Cerebellar nuclear complex (tissue), 1 donor: ENCODE measurements around the gene ARL2BP.
"Not testable (repeated sequence)": the region's sequence is repeated elsewhere in the genome, so short reads cannot be mapped to it uniquely, and the experiment has no call there.

ENCODE experiments used
- DNase-seq, 2 experiments: peaks; one replicate each; lab custom pipeline; 2025; lab: John Stamatoyannopoulos, UW

Gene ARL2BP

DNA sequence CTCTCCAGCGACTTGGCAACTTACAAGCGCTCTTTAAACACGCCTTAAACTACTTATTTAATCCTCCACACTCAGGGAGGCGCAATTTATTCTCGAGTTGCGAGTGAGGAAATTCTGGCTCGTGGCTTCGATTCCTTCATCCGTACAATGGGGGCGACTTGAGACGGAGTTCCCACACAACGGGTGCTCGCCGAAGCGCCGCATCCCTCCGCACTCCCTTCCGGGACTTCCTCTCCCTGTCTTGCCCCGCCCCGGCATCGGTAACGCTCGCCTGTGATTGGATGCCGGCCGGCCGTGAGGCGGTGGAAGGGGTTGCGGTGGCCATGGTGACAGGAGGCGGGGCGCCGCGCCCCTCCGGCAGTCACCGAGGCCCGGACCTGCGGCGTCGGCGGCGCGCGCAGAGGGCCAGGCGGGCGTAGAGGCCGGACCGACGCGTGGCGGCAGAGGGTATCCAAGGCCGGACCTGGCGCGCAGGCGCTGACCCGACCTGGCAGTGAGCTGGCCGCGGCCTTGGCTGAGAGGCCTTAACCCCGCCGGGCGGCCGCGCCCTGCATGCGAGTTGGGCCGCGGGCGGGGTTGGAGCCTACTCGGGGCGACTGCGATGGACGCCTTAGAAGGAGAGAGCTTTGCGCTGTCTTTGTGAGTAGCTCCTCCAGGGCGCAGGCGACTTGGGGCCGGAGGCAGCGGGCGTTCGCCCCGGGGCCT is at the start of gene ARL2BP:
Gene ARL2BP, plus strand, starts transcription at position 493 of the 705 bp plus-strand sequence. Its CDS starts 109 bp downstream, at position 602.
- peak; percentile 90 to 92 for DNase-seq

DNA sequence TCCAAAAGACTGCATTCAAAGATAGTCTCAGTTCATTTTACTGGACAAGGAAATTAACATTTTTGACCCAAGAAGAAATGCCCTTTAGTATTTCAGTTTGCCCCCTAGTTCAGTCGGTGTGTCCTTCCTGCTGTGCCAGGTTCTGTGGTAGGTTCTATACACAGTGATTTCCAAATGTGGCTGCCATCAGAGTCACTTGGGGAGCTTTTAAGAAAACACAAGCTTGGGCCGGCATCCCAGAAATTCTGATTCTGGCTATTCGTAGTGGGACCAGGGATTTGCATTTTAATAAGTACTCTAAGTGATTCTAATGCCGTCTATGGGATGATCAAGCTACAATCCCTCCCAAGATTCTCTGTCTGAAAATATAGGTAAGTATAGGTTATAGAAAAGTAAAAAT is 48.8 kb upstream of the ARL2BP start:
- no peak for DNase-seq

DNA sequence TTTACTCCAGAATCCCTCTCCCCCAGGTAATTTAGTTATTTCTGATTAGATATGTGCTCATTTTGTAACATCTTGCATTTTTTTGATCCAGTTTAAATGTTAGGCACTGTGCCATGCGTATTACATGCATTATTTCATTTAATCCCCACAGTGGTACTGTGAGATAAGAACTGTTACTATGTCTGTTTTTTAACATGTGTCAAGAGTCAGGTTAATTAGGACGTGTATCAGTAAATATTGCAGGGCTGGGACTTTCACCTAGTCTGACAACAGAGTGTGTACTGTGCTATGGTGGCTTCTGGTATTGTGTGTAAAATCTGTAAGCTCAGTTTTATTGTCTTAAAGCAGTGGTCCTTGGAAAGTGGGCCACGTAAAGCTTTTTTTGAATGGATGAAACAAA is 48.3 kb upstream of the ARL2BP start:
- DNase-seq, result no peak

DNA sequence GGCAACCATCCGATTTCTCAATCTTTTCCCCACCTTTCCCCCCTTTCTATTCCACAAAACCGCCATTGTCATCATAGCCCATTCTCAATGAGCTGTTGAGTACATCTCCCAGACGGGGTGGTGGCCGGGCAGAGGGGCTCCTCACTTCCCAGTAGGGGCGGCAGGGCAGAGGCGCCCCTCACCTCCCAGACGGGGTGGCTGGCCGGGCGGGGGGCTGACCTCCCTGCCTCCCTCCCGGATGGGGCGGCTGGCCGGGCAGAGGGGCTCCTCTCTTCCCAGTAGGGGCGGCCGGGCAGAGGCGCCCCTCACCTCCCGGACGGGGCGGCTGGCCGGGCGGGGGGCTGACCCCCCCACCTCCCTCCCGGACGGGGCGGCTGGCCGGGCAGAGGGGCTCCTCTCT is 44.7 kb upstream of the ARL2BP start:
- not testable (repeated sequence) for DNase-seq

DNA sequence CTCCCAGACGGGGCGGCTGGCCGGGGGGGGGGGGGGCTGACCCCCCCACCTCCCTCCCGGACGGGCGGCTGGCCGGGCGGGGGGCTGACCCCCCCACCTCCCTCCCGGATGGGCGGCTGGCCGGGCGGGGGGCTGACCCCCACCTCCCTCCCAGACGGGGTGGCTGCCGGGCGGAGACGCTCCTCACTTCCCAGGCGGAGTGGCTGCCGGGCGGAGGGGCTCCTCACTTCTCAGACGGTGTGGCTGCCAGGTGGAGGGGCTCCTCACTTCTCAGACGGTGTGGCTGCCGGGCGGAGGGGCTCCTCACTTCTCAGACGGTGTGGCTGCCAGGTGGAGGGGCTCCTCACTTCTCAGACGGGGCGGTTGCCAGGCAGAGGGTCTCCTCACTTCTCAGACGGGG is 44.1 kb upstream of the ARL2BP start:
- not testable (repeated sequence) for DNase-seq

DNA sequence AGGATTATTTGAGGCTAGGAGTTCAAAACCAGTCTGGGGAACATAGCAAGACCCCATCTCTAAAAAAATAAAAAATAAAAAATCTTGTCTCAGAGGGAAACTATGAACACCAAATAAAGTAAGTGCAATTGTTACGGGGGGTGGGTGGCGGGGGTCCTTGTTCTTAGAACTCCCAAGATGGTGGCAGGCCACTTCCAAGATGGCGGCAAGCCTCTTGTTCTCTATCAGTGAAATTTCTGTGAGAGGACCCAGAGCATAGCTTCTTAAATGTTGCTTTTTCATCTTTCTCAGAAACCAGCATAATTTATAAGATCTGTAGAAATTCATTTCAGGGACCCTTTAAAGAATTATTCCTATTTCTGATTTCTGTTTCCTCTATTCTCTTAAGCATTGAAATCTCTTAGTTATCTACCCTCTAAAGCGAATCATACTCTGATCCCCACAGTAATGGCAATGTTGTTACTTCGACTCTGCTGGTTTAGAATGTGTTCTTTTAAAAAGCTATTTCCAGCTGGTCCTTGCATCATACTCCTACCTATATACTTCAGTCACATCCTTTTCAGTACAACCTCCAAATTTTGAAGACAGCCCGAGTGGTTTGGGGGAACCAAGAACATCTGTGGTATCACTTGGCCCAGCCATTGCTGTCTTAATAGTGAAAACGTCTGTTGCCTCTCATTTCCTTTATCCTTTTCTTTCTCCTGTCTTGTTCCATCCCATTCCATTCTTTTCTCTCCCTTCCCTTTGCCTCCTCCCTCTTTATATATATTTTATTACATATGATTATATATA is 42.8 kb upstream of the ARL2BP start:
- no peak for DNase-seq

DNA sequence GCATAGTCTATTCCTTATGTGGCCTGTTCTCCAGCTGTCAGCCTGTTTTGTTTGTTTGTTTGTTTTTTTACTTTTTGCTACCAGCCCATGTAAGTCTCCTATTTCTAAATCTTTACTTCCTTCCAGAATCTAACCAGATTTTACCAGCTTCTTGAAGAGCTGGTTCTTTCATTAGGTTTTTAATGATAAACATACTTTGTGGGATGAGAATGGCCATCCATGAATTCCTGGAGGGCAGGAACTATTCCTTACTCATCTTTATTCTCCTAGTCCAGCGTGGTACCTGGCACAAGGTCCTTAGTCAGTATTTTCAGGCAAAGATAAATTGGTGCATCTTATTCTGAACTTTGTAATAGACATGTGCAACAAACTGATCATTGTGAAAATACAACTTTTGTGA is 41.6 kb upstream of the ARL2BP start:
- no peak for DNase-seq

DNA sequence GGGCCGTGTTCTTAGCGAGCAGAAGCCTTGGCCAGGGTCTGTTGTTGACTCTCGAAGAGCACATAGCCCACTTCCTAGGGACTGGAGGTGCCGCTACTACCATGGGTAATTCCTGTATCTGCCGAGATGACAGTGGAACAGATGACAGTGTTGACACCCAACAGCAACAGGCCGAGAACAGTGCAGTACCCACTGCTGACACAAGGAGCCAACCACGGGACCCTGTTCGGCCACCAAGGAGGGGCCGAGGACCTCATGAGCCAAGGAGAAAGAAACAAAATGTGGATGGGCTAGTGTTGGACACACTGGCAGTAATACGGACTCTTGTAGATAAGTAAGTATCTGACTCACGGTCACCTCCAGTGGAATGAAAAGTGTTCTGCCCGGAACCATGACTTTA is 40.4 kb upstream of the ARL2BP start:
- no peak for DNase-seq

DNA sequence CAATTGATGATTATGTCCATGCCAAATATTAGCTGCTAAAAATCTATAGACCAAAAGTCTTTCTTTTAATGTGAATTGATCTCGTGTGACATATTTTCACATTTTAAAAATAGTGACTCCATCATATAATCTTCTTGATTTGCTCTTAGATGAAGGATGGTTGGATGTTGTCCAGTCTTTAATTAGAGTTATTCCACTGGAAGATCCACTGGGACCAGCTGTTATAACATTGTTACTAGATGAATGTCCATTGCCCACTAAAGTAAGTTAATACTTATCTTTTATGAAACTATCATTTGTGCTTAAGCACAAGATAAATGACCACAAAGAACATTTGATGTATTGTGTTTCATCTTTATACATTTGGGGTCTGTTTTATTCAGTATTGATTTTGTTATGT is 36.1 kb upstream of the ARL2BP start:
- no peak for DNase-seq

DNA sequence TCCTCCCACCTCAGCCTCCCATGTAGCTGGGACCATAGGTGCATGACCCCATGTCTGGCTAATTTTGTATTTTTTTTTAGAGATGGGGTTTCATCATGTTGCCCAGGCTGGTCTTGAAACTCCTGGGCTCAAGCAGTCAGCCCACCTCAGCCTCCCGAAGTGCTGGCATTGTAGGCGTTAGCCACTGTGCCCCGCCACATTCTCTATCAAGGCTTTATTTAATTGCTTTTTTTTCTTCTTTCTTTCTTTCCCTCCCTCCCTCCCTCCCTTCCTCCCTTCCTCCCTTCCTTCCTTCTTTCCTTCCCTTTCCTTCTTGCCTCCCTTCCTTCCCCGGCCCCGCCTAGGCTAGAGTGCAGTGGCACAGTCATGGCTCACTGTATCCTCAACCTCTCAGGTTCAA is 35.3 kb upstream of the ARL2BP start:
- no peak for DNase-seq

DNA sequence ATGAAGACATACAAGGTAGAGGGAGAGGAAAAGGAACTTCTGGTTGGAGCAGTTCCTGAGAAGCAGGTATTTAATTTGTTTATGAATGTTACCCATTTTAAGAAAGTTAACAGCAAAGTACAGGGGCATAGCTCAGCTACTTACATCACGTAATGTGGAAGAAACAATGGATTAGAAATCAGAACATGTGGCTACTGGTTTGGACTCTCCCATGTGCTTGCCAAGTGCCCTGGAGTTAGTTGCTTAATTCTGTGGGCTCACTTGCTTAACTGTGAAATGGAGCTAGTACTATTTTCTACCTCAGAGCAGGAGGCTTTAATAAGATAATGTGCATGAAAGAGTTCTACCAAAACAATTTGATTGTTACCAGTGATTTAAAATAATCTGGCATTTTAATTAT is 31.6 kb upstream of the ARL2BP start:
- DNase-seq, result no peak

DNA sequence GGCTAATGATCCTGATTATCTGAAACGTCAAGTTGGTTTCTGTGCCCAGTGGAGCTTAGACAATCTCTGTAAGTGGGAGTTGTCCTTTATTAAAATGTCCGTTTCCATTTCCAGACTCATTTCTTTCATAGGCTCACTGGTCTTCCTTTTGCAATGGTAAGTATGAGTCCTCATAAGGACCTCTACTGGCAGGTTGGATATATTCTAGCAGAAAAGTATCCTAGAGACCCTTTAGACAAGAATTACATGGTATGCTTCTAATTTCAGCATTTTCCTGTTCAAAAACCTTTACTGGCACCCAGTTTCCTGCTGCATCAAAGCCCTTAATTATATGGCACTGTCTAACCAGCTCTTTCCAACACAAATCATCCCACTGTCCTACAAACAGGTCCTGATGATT is 28.1 kb upstream of the ARL2BP start:
- no peak for DNase-seq

DNA sequence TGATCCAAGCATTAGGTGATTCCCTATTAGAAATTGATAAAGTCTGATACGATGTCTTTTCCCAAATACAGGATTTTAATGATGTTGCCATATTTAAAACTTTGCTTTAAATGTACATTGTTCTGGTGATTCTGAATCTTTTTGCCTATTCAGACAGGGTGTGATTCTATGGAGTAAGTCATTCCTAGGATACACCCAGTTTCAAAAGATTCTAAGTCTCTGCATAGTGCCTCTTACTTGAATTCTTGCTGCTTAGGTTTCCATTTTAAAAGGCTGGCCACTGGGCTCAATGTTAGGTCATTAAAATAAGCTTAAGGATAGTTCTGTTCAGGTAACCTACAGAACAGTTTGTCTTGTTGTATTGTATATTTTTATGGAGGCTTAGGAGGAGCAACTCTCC is 22.0 kb upstream of the ARL2BP start:
- DNase-seq, result no peak

DNA sequence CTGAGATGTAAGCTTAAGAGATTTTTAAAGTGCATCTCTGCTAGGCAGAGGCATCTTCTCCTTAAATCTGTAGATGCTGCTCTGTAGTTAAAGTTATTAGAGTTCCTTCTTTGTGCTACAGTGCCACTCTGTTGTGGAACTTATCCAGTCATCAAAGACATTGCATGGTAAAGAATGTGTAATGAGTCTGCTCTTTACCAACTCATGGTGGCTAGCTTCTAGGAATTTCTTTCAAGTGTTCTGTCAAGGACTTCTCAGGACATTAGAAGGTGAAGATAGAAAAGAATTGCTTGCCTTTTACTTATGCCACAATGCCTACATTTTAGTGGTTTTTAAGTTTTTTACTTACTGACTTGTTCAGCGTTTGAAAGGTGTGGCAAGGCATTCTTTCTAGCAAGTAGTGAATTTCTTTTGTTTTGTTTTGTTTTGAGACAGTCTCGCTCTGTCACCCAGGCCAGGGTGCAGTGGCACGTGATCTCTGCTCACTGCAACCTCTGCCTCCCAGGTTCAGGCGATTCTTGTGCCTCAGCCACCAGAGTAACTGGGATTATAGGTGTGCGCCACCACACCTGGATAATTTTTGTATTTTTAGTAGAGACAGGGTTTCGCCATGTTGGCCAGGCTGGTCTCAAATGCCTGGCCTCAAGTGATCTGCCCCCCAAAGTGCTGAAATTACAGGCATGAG is 20.3 kb upstream of the ARL2BP start:
- DNase-seq, result no peak

DNA sequence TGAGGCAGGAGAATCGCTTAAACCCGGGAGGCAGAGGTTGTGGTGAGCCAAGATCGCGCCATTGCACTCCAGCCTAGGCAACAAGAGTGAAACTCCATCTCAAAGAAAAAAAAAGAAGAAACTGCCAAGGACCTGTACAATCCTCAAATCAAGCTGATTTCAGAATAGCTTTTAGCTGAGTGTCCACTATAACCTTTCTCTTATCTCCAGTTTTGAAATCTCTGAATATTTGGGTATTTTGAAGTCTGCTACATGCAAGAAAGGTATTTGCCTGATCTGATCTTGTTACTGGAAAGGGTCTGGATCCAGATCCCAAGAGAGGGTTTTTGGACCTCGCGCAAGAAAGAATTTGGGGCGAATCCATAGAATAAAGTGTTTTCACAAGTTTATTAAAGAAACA is 19.1 kb upstream of the ARL2BP start:
- DNase-seq, result no peak

DNA sequence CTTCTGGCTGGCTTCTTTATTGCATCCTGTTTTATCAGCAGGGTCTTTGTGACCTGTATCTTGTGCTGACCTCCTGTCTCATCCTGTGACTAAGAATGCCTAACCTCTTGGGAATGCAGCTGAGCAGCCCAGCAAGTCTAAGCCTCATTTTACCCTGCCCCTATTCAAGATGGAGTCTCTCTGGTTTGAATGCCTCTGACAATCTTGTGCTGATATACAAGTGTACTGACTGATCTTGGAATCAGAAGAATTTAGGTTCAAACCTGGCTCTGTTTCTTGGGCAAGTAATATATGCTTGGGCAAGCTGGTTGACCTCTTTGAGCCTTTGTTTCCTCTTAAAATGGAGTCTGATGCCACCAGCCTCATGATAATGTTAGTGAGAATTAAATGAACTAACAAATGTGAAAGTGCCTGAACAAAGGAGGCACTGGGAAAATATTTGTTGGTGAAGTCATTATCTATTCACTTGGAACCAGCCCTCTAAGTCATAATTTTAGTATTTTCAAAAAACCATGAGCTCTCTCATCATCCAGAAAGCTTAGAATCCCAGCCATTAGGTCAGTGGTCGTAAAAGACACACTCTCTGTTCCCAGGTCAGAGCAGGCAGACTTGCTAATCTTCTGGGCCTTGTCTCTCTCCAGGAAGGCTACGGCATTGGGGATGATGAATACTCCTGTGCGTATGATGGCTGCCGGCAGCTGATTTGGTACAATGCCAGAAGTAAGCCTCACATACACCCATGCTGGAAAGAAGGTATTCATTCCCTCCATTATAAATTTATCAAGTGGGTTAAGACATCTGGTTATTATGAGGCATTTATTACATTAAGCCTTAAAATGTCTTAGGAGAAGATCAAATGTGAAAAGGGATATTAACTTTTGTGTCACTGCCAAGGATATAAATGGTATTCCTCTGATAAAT is 18.1 kb upstream of the ARL2BP start:
- no peak for DNase-seq

DNA sequence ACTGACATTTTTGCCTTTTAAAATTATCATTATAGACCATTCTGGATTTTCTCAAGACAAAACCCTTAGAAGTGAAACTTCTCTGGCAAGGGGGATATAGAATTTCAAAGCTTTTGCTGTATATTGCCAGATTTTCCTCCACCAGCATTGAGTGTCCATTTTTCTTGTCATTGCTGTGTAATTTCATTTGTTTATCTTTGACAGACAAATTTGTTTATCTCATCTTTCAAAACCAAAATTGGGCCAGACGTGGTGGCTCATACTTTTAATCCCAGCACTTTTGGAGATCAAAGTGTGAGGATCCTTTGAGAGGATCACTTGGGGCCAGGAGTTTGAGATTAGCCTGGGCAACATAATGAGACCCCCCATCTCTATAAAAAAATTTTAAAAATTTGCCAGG is 16.0 kb upstream of the ARL2BP start:
- no peak for DNase-seq

DNA sequence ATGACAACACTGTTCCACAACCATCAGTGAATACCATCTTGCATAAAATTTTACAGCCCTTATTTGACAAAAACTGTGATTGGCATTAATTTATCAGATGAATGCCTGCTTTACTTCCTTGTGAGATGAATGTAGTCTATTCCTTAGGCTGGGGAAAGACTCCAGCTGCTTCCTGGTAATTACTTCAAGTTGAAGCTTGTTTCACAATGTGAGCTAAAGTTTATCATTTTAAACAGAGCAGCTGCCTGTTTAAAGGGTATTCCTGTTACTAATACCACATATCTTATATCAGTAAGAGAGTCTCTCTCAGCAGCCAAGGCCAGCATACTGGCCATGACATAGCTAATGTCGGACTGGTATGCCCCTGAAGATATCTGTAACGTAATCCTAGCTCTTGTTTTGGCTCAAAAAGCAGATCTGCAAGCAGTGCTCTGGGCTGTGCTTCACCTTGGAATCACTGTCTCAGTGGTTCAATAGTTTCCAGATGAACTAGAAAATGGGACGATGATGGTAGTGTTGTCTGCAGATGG is 13.2 kb upstream of the ARL2BP start:
- DNase-seq, result no peak

DNA sequence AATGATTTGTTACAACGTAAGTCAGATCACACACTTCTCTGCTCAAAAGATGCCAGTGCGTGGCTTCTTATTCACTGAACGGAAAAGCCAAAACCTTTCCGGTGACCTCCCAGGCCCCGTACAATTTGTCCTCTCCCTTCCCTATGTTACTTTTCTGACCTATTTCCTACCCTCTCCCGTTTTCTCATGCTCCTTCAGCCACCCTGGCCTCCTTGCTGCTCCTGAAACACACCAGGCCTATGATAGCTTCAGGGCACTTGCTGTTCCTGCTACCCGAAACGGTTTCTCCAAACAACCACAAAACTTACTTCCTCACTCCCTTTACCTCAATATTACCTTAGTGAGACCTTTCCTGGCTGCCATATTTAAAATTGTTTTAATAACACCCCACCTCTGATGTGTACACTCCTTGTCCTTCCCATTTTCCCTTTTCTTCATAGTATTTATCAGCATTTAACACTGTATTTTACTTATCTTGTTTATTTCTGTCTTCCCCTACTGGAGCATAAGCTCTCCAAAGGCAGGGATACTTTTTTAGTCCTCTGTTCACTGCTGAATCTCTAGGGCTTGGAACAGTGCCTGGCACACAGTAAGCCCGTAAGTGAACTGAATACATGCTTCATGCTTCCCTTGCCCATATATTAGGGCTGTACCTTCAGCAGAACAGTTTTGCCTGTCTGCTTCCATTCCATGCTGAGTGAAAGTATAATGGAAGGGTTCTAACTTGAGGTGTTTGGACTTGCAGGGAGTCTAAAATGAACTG is 10.9 kb upstream of the ARL2BP start:
- no peak for DNase-seq

DNA sequence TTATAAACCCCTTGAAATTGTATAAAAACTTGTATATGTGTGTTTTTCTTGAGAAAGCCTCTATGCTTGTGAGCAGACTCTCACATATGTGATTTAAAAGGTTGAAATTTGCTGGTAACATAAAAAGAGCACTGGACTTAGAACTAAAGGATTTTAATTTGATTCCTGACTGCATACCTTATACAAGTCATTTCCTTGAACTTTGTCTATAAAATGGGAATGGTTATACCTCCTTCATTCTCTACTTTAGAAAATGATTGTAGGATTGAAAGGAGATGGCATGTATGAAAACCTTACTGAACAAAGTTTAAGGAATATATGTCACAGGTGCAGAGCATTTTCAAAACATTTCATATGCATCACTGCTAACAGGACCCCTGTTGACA is 10.4 kb upstream of the ARL2BP start:
- DNase-seq, result no peak
